ENCODE results near the gene DLGAP4.

The DLGAP4 gene

GRCh38 chr20:36441416-36441815 lies 135.3 kb downstream of the DLGAP4 start:
- DNase-seq (ENCODE audit: low read depth, low spot score) = no peak
- no peaks in the 10 kb centered on the region for H3K27me3 ChIP-seq (ENCODE audit: insufficient read depth, insufficient read length)
- no peak for TF ChIP-seq YY1 (IDR thresholded peaks at IDR 0.05; ENCODE audit: insufficient read depth, insufficient read length)
- no peak for TF ChIP-seq ZNF274 (IDR thresholded peaks at IDR 0.05; ENCODE audit: low read depth, low read length)
- no peak for TF ChIP-seq SUZ12 (IDR thresholded peaks at IDR 0.05; ENCODE audit: extremely low read depth, insufficient read depth, insufficient read length)
- no peaks in the 10 kb centered on the region for H3K9me3 ChIP-seq (ENCODE audit: insufficient read depth, low read length)
- H3K9ac ChIP-seq (ENCODE audit: insufficient read length, low read depth) = no peak overlapping the region
- no peak overlapping the region for H3K4me3 ChIP-seq (ENCODE audit: insufficient read length, low read depth)
- H3K36me3 ChIP-seq (ENCODE audit: insufficient read depth, insufficient read length, low read length) = no peaks in the 10 kb centered on the region
- H3K4me1 ChIP-seq (ENCODE audit: insufficient read depth, insufficient read length) = peaks cover 3% of the 10 kb centered on the region

DNA sequence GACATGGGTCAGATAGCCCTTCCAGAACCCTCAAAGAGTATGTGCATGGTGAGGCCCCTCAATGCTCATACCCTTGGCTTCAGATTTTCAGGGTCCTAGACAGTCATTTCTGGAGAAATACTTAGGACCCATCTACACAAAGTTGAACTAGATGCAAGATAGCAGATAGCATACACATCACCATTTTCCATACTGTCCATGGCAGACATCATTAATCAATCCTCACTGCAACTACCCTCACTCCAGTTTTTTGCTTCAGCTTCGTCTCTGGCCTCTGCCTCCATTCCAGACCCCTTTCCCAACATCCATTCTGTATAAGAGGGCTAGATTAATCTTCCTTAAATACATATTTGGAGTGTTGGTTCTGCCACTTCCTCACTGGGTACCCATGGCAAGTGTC lies 139.7 kb downstream of the DLGAP4 start:
- TF ChIP-seq SUZ12 (IDR thresholded peaks at IDR 0.05; ENCODE audit: extremely low read depth, insufficient read depth, insufficient read length) (no peak), ZNF274 (IDR thresholded peaks at IDR 0.05; ENCODE audit: low read depth, low read length) (no peak), YY1 (IDR thresholded peaks at IDR 0.05; ENCODE audit: insufficient read depth, insufficient read length) (no peak)
- H3K27me3 ChIP-seq (ENCODE audit: insufficient read depth, insufficient read length) = no peaks in the 10 kb centered on the region

DNA sequence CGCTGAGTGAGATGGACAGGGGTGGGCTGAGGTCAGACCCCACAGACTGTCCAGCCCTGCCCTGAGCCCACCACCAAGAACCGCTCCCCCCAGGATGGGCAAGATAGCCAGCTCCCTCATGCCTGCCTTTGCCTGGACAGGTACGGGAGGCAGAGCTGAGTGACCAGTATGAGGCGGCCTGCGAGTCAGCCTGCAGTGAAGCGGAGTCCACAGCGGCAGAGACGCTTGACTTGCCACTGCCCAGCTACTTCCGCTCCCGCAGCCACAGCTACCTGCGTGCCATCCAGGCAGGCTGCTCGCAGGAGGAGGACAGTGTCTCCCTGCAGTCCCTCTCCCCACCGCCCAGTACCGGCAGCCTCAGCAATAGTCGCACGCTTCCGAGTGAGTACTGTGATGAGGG lies 140.4 kb downstream of the DLGAP4 start:
- H3K9ac ChIP-seq (ENCODE audit: insufficient read length, low read depth) = peak overlapping the region; percentile 34
- H3K36me3 ChIP-seq (ENCODE audit: insufficient read depth, insufficient read length, low read length) = no peaks in the 10 kb centered on the region
- H3K4me1 ChIP-seq (ENCODE audit: insufficient read depth, insufficient read length) = no peaks in the 10 kb centered on the region
- DNase-seq (ENCODE audit: low read depth, low spot score) = no peak
- H3K27me3 ChIP-seq (ENCODE audit: insufficient read depth, insufficient read length) = no peaks in the 10 kb centered on the region
- TF ChIP-seq SUZ12 (IDR thresholded peaks at IDR 0.05; ENCODE audit: extremely low read depth, insufficient read depth, insufficient read length) = no peak
- no peak for TF ChIP-seq YY1 (IDR thresholded peaks at IDR 0.05; ENCODE audit: insufficient read depth, insufficient read length)
- no peak for TF ChIP-seq ZNF274 (IDR thresholded peaks at IDR 0.05; ENCODE audit: low read depth, low read length)
- H3K4me3 ChIP-seq (ENCODE audit: insufficient read length, low read depth) = no peak overlapping the region
- no peaks in the 10 kb centered on the region; the same call in 1 of the 2 replicates for H3K9me3 ChIP-seq (ENCODE audit: insufficient read depth, low read length)

More for the DNA sequence above, 139.7 kb downstream of the DLGAP4 start:
- Histone ChIP-seq H3K9ac (ENCODE audit: insufficient read length, low read depth) (no peak overlapping the region), H3K4me3 (ENCODE audit: insufficient read length, low read depth) (no peak overlapping the region), H3K9me3 (ENCODE audit: insufficient read depth, low read length) (no peaks in the 10 kb centered on the region; the same call in 1 of the 2 replicates), H3K4me1 (ENCODE audit: insufficient read depth, insufficient read length) (no peaks in the 10 kb centered on the region), H3K36me3 (ENCODE audit: insufficient read depth, insufficient read length, low read length) (no peaks in the 10 kb centered on the region)
- no peak for DNase-seq (ENCODE audit: low read depth, low spot score)

DNA sequence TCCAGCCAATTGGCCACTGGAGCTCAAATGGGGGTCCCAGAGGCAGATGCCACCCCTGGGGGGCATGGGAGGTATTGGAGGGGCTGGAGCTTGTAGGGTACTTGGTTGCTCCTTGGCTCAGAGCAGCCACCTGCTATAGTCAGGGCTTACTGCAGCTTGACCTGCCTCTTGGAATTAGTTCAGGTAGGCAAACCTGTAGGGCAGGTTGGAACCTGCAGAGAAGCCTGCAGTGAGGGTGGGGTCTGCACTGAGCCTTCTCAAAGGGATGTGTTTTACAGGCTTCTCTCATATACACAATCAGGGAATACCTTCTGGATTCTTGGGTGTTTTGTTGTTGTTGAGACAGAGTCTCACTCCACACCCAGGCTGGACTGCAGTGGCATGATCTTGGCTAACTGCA lies 141.0 kb downstream of the DLGAP4 start:
- Histone ChIP-seq H3K4me1 (ENCODE audit: insufficient read depth, insufficient read length) (no peaks in the 10 kb centered on the region), H3K9ac (ENCODE audit: insufficient read length, low read depth) (no peak overlapping the region), H3K4me3 (ENCODE audit: insufficient read length, low read depth) (no peak overlapping the region), H3K27me3 (ENCODE audit: insufficient read depth, insufficient read length) (no peaks in the 10 kb centered on the region), H3K36me3 (ENCODE audit: insufficient read depth, insufficient read length, low read length) (no peaks in the 10 kb centered on the region), H3K9me3 (ENCODE audit: insufficient read depth, low read length) (no peaks in the 10 kb centered on the region; the same call in 1 of the 2 replicates)
- TF ChIP-seq ZNF274 (IDR thresholded peaks at IDR 0.05; ENCODE audit: low read depth, low read length) (no peak), SUZ12 (IDR thresholded peaks at IDR 0.05; ENCODE audit: extremely low read depth, insufficient read depth, insufficient read length) (no peak), YY1 (IDR thresholded peaks at IDR 0.05; ENCODE audit: insufficient read depth, insufficient read length) (no peak)
- no peak for DNase-seq (ENCODE audit: low read depth, low spot score)

- no peak for DNase-seq (ENCODE audit: low read depth, low spot score)
- TF ChIP-seq SUZ12 (IDR thresholded peaks at IDR 0.05; ENCODE audit: extremely low read depth, insufficient read depth, insufficient read length) (no peak), YY1 (IDR thresholded peaks at IDR 0.05; ENCODE audit: insufficient read depth, insufficient read length) (no peak), ZNF274 (IDR thresholded peaks at IDR 0.05; ENCODE audit: low read depth, low read length) (no peak)
Measured at GRCh38 chr20:36449663-36450062, 143.5 kb downstream of the DLGAP4 start.

GRCh38 chr20:36454332-36454697 lies 148.2 kb downstream of the DLGAP4 start:
- DNase-seq (ENCODE audit: low read depth, low spot score) = no peak
- Histone ChIP-seq H3K4me3 (ENCODE audit: insufficient read length, low read depth) (no peak overlapping the region), H3K9ac (ENCODE audit: insufficient read length, low read depth) (peak overlapping the region; percentile 42), H3K36me3 (ENCODE audit: insufficient read depth, insufficient read length, low read length) (no peaks in the 10 kb centered on the region), H3K9me3 (ENCODE audit: insufficient read depth, low read length) (no peaks in the 10 kb centered on the region; the same call in 1 of the 2 replicates), H3K4me1 (ENCODE audit: insufficient read depth, insufficient read length) (peaks cover 17% of the 10 kb centered on the region), H3K27me3 (ENCODE audit: insufficient read depth, insufficient read length) (no peaks in the 10 kb centered on the region)
- TF ChIP-seq SUZ12 (IDR thresholded peaks at IDR 0.05; ENCODE audit: extremely low read depth, insufficient read depth, insufficient read length) (no peak), ZNF274 (IDR thresholded peaks at IDR 0.05; ENCODE audit: low read depth, low read length) (no peak), YY1 (IDR thresholded peaks at IDR 0.05; ENCODE audit: insufficient read depth, insufficient read length) (no peak)

More at GRCh38 chr20:36449663-36450062, 143.5 kb downstream of the DLGAP4 start:
- Histone ChIP-seq H3K9ac (ENCODE audit: insufficient read length, low read depth) (no peak overlapping the region), H3K36me3 (ENCODE audit: insufficient read depth, insufficient read length, low read length) (no peaks in the 10 kb centered on the region), H3K27me3 (ENCODE audit: insufficient read depth, insufficient read length) (no peaks in the 10 kb centered on the region), H3K9me3 (ENCODE audit: insufficient read depth, low read length) (no peaks in the 10 kb centered on the region; the same call in 1 of the 2 replicates), H3K4me1 (ENCODE audit: insufficient read depth, insufficient read length) (peaks cover 4% of the 10 kb centered on the region), H3K4me3 (ENCODE audit: insufficient read length, low read depth) (no peak overlapping the region)

- Histone ChIP-seq H3K9me3 (ENCODE audit: insufficient read depth, low read length) (no peaks in the 10 kb centered on the region; the same call in 1 of the 2 replicates), H3K4me3 (ENCODE audit: insufficient read length, low read depth) (no peak overlapping the region), H3K36me3 (ENCODE audit: insufficient read depth, insufficient read length, low read length) (no peaks in the 10 kb centered on the region), H3K9ac (ENCODE audit: insufficient read length, low read depth) (peak overlapping the region; percentile 54), H3K4me1 (ENCODE audit: insufficient read depth, insufficient read length) (peaks cover 17% of the 10 kb centered on the region), H3K27me3 (ENCODE audit: insufficient read depth, insufficient read length) (no peaks in the 10 kb centered on the region)
- no peak for DNase-seq (ENCODE audit: low read depth, low spot score)
- TF ChIP-seq YY1 (IDR thresholded peaks at IDR 0.05; ENCODE audit: insufficient read depth, insufficient read length) (no peak), SUZ12 (IDR thresholded peaks at IDR 0.05; ENCODE audit: extremely low read depth, insufficient read depth, insufficient read length) (no peak), ZNF274 (IDR thresholded peaks at IDR 0.05; ENCODE audit: low read depth, low read length) (no peak)
Measured at GRCh38 chr20:36454698-36455427, 148.7 kb downstream of the DLGAP4 start.
